ENCODE data around the gene SLC41A1.

Gene SLC41A1

GRCh38 chr1:205751036-205751651 lies 61.9 kb downstream of the SLC41A1 start:
- H3K4me1 ChIP-seq (ENCODE audit: control insufficient read depth in 1 of 2, insufficient read depth in 1 of 2, low read depth in 1 of 2, low read length in 1 of 2) = peaks cover 12 to 15% of the 10 kb centered on the region in 2 experiments
- H3K27me3 ChIP-seq = peaks cover 5% of the 10 kb centered on the region
- TF ChIP-seq CTCF (IDR thresholded peaks at IDR 0.05) = no peak
- no peak overlapping the region for H3K27ac ChIP-seq
- no peaks in the 10 kb centered on the region for H3K9me3 ChIP-seq
- no peaks in the 10 kb centered on the region for H3K36me3 ChIP-seq
- no peak overlapping the region for H3K4me3 ChIP-seq (ENCODE audit: low read depth in 1 of 2, low read length in 1 of 2)

GRCh38 chr1:205750138-205751035 lies 62.6 kb downstream of the SLC41A1 start, which contains the start of gene NUCKS1:
Gene NUCKS1, minus strand, starts transcription at chr1:205750182. Its CDS starts 209 bp downstream, at chr1:205749973.
- Histone ChIP-seq H3K4me1 (ENCODE audit: control insufficient read depth in 1 of 2, insufficient read depth in 1 of 2, low read depth in 1 of 2, low read length in 1 of 2) (peaks cover 12 to 15% of the 10 kb centered on the region in 2 experiments), H3K9me3 (no peaks in the 10 kb centered on the region), H3K27me3 (peaks cover 3% of the 10 kb centered on the region), H3K4me3 (ENCODE audit: low read depth in 1 of 2, low read length in 1 of 2) (peak within 1 kb of the TSS; percentile 87 to 92), H3K27ac (peak within 1 kb of the TSS; percentile 89), H3K36me3 (no peaks in the 10 kb centered on the region)
- TF ChIP-seq CTCF (IDR thresholded peaks at IDR 0.05) = no peak

GRCh38 chr1:205749234-205750137 lies 63.5 kb downstream of the SLC41A1 start:
- Histone ChIP-seq H3K27me3 (no peaks in the 10 kb centered on the region), H3K9me3 (no peaks in the 10 kb centered on the region), H3K36me3 (no peaks in the 10 kb centered on the region), H3K27ac (peak overlapping the region; percentile 89), H3K4me3 (ENCODE audit: low read depth in 1 of 2, low read length in 1 of 2) (peak overlapping the region; percentile 87 to 92), H3K4me1 (ENCODE audit: control insufficient read depth in 1 of 2, insufficient read depth in 1 of 2, low read depth in 1 of 2, low read length in 1 of 2) (peaks cover 12 to 15% of the 10 kb centered on the region in 2 experiments)
- TF ChIP-seq CTCF (IDR thresholded peaks at IDR 0.05) = peak; percentile 8

- no peak for TF ChIP-seq CTCF (IDR thresholded peaks at IDR 0.05)
- Histone ChIP-seq H3K9me3 (no peaks in the 10 kb centered on the region), H3K4me1 (ENCODE audit: control insufficient read depth in 1 of 2, insufficient read depth in 1 of 2, low read depth in 1 of 2, low read length in 1 of 2) (peaks cover 12 to 15% of the 10 kb centered on the region in 2 experiments)
These were observed 64.4 kb downstream of the SLC41A1 start for GRCh38 chr1:205748403-205749233.

More at GRCh38 chr1:205748403-205749233, 64.4 kb downstream of the SLC41A1 start:
- Histone ChIP-seq H3K27me3 (no peaks in the 10 kb centered on the region), H3K27ac (peak overlapping the region; percentile 89), H3K4me3 (ENCODE audit: low read depth in 1 of 2, low read length in 1 of 2) (peak overlapping the region; percentile 87 to 92), H3K36me3 (no peaks in the 10 kb centered on the region)
